HG03097 (cell line): ENCODE measurements around the gene EPB41L4B.

Source experiments
- ATAC-seq: cut with Tn5 transposase; IDR thresholded peaks from one replicate; pipeline ENCODE4 v1.9.1; 2021; ENCODE audit not compliant: unreplicated experiment, low FRiP score

The EPB41L4B gene

DNA sequence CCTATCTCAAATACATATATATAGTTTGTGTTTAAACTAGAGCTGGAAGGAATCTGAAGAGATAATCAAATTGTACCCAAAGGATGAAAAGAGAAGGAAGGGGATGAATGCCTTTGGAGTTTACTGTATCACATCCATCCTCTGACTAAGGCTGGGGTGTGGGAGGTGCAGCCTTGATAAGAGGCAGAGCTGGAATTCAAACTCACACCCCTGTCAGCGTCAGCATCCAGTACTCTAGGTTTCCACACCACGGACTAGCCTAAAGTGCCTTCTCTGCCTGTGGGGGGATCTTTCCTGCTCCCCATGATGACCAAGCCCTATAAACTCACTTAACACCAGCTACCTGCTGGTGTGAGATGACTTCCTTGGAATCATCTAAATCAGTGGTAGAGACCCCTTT, 48.1 kb downstream of the EPB41L4B start:
- ATAC-seq: no peak

DNA sequence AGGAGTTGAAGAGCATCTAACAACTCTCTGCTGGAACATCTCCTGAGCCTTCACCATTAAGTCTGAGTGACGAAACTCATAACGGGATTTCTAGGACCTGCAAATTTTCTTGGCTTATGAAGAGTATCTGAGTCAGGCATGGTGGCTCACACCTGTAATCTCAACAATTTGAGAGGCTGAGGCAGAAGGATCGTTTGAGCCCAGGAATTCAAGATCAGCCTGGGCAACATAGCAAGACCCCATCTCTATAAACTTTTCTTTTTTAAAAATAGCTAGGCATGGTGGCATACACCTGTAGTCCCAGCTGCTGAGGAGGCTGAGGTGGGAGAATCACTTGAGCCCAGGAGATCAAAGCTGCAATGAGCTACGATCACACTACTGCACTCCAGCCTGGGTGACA, 48.8 kb downstream of the EPB41L4B start:
- ATAC-seq: no peak

DNA sequence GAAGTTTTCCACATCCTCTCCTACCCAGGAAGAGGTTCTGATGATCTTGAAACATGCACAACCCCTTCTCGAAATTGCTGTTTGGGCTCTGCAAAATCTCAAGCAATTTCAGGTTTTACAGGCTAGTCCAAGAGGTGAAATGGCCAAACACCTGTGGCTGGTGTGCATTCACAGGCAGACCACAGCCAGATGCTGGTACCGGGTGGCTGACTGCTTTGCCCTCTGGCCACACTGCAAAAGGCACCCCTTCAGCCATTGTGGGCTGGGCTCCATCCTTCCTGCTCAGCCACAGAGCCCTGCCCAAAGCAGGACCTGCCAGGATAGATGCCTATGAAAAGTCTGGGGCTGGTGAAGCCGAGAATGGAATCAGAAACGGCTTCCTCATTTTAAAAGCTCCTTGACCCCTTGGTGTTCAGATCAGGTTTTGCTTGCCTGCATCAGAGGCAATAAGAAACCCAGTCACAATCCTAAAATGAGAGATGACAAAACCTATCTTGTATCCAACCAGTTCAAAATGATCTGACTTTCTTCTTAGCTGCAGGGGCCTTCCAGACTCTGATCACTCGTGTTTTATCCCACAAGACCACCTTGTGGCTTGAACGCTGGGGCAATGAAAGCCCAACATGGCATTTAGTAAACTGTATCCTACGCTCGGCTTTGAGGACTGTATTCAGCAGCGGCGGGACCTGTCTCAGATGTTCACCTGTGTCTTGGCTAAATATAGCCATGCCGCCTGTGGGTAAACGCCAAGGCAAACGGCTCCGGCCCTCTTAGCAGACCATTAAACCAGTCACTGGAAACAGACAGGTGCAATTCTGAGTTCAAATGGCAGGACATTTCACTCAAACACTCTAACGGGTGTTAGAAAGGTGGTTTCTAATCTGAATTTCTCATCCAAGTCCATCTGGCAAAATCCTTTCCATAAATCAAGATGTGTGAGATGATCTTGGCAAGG, 49.6 kb downstream of the EPB41L4B start:
- no peak for ATAC-seq

DNA sequence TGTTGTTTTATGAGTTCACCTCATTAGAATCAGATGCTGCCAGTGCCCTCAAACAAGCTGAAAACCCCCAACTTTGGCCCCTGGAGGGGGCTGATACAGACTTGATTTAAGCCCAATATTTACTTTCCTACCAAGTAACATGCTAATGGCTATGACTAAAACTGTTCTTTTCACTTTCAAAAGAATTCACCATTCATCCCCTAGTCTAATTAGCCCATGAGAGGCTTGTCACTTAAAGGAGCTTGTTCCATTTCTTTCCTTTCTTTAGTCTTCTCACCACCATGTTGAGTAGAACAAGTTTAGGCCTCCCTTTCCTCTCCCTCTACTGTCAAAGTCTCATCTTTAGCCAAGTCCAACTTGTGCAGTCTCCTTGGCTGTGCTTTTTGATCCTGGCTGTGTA, 50.4 kb downstream of the EPB41L4B start:
- ATAC-seq: no peak

DNA sequence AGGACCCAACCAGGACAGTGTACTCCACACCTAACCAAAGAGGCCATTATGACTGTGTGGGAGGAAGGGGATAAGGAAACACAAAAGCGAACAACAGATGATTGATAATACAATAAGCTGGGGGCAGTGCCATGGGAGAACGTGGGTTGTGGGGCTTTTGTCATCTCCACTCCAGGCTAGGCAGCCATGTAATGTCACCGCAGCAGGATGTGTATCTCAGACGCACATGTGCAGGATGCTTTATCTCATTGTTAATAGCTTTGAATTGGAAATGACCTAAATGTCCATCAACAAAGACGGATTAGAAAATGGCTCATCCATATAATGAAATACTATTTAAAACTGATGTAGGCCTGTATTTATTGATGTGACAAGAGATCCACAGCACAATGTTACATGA, 51.0 kb downstream of the EPB41L4B start:
- ATAC-seq: no peak

DNA sequence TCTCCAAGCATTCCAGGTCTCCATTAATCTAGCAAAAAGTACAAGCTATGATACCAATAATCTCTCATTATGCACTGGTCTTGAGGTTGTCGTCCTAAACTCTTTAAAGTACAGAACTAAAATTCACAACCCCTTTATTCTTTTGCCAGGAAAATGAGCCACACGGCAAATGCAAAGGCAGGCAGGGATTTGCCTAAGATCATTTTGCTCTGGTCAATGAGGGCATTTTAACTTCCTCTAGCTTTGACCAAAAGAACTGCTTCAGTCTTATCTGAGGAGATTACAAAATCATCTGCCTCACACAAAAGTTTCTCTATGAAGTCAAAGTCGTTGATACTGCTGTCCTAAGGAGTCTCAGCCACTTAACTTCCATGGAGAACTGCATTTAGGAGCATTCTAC, 51.8 kb downstream of the EPB41L4B start:
- no peak for ATAC-seq

- ATAC-seq: no peak
Observed at GRCh38 chr9:109267555-109267954, 53.3 kb downstream of the EPB41L4B start.

DNA sequence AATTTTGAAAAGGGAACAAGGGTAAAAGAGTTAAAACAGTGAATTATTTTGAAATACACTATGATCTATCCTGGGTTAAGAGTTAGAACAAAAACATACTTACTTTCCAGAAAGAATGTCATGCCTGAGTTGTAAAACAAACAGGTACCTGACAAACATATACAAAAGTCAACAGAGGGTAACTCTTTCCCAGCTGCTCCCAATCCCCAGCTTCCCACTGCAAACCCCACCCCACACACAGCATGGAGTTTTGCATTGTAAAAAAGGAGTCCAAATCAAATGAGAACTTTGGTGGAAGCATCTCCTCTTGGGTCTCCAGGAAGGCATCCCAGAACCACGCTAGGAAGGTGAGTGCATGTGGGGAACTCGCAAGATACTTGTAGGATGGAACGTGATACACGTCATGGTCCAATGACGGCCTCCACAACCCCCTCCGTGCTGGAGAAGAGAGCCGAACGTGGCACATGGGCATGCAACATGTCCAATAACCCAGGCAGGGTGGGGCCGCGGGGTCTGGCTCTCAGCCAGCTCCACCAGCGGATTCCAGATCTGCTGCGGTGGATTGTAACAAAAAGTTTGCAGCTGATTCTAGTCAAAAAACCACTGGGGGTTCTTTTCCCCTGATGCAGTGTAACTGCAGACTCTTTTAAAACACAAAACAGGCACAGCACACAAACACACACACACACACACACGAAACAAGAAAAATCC, 55.8 kb downstream of the EPB41L4B start:
- ATAC-seq: no peak

GRCh38 chr9:109263358-109263757, 57.5 kb downstream of the EPB41L4B start:
- ATAC-seq: no peak

GRCh38 chr9:109258481-109259302, 62.2 kb downstream of the EPB41L4B start:
- no peak for ATAC-seq

GRCh38 chr9:109256336-109256735, 64.5 kb downstream of the EPB41L4B start:
- ATAC-seq: no peak

DNA sequence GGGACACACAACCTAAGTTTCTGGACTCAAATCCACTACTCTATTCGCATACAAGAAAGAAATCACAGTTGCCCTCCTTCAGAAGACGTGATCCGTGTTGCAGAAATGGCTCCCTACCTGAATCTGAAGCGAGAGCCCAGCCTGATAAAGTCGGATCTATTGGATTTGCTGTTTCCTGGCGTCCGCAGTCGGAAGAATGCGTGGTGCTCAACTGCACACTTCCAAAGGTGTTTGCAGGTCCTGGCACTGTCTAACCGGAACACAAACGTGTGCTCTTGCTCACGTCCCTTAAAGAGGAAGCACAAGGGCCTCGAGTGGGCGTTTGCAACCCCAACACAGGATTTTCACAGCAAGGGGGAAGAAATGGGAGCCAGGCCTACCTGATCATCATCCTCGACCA, 65.5 kb downstream of the EPB41L4B start:
- ATAC-seq: no peak

DNA sequence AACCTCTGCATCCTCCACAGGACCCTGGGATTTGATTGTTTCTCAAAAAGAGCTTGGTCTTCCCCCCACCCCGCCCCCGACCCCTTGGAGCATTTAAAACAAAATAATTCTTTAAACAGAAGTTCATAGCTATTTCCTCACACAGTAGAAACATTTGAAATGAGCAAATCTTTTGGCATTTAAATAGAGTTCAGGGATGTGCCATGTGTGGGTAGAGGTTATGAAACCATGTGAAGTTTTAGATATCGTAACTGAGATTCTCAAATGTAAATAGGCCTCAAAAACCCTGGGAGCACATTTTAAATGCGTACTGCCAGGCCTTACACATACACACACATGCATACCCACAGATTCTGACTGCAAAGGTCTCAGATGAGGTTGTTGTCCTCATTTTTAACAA, 66.5 kb downstream of the EPB41L4B start:
- ATAC-seq: no peak

GRCh38 chr9:109253637-109254284, 67.1 kb downstream of the EPB41L4B start:
- no peak for ATAC-seq

- ATAC-seq: no peak
Observed at GRCh38 chr9:109253241-109253636, 67.6 kb downstream of the EPB41L4B start.

- ATAC-seq: no peak
Observed at GRCh38 chr9:109252291-109252690, 68.6 kb downstream of the EPB41L4B start.

GRCh38 chr9:109251776-109252106, 69.1 kb downstream of the EPB41L4B start:
- ATAC-seq: no peak

GRCh38 chr9:109251080-109251775, 69.6 kb downstream of the EPB41L4B start:
- ATAC-seq: no peak

DNA sequence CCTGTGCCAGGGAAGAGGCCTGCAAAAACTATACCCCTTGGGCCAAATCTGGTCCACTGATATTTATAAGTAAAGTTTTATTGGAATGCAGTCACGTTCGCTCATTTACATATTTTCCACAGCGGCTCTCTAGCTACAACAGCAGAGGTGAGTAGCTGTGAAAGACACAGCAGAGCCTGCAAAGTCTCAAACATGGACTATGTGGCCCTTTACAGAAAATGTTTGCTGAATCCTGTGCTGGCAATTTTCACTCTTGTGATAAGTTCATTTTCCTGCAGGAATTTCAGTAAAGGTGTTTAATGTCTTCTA, 70.1 kb downstream of the EPB41L4B start:
- no peak for ATAC-seq

- ATAC-seq: no peak
Observed at GRCh38 chr9:109250311-109250741, 70.5 kb downstream of the EPB41L4B start.
